RWPE1 (cell line): ENCODE data around the gene PARP6.

ENCODE experiments used
- CTCF ChIA-PET: fragments of 350-600 bp; sonication (Branson Sonifier 250); formaldehyde crosslinking; extraction: SDS; loops from one replicate; lab custom pipeline; 2021; lab: Yijun Ruan, JAX
- POLR2A ChIA-PET: fragments of 400-600 bp; formaldehyde crosslinking; extraction: SDS; loops from one replicate; lab custom pipeline; 2020; ENCODE audit warnings: antibody characterized with exemption; ENCODE audit not compliant: low non-redundant PET; lab: Yijun Ruan, JAX
- DNase-seq: peaks from one replicate; pipeline ENCODE4 v3.0.0; 2012; ENCODE audit warnings: low spot score
- H3K27ac ChIP-seq: fragments of 450-650 bp; 2 replicates; pipeline ENCODE4 v1.5.1; 2017
- CTCF ChIP-seq: fragments of 450-650 bp; conservative IDR thresholded peaks from 2 replicates; pipeline ENCODE4 v1.5.1; 2017; ENCODE audit warnings: low read depth, mild to moderate bottlenecking

Gene PARP6

GRCh38 chr15:72302955-72303354 lies 30.6 kb upstream of the PARP6 start:
- POLR2A ChIA-PET: no interaction called here
- no peak overlapping the region for H3K27ac ChIP-seq
- CTCF ChIA-PET: no interaction called here
- TF ChIP-seq CTCF: no peak
- DNase-seq: no peak

GRCh38 chr15:72289597-72290325 lies 17.4 kb upstream of the PARP6 start:
- ChIA-PET POLR2A (no interaction called here), CTCF (no interaction called here)
- no peak for TF ChIP-seq CTCF
- DNase-seq: no peak
- H3K27ac ChIP-seq: no peak overlapping the region

GRCh38 chr15:72288796-72289596 lies 16.6 kb upstream of the PARP6 start:
- no peak overlapping the region for H3K27ac ChIP-seq
- TF ChIP-seq CTCF: no peak
- DNase-seq: no peak
- CTCF ChIA-PET: no interaction called here
- POLR2A ChIA-PET: no interaction called here

- H3K27ac ChIP-seq: no peak overlapping the region
- CTCF ChIA-PET: interaction anchor here (0.8 to 1.1 kb wide), 2 partner anchors 11 to 78 kb away, joined by 3 to 5 read pairs; no protein-coding TSS in a partner anchor
- POLR2A ChIA-PET: interaction anchor here (0.5 kb wide), 1 partner anchor 185 kb away, joined by 3 read pairs; no protein-coding TSS in a partner anchor
- no peak; the same call in 1 of the 2 replicates for TF ChIP-seq CTCF
- peak; percentile 27 for DNase-seq
Measured at GRCh38 chr15:72285927-72286516, 13.7 kb upstream of the PARP6 start.

GRCh38 chr15:72285402-72285801 lies 13.0 kb upstream of the PARP6 start:
- ChIA-PET CTCF (interaction anchor here (1.1 kb wide), 1 partner anchor 11 kb away, joined by 5 read pairs; no protein-coding TSS in a partner anchor), POLR2A (no interaction called here)
- H3K27ac ChIP-seq: no peak overlapping the region
- no peak for DNase-seq
- no peak for TF ChIP-seq CTCF

GRCh38 chr15:72284781-72285180 lies 12.4 kb upstream of the PARP6 start:
- no peak overlapping the region for H3K27ac ChIP-seq
- DNase-seq: peak; percentile 29
- CTCF ChIA-PET: interaction anchor here (1.1 kb wide), 1 partner anchor 10 kb away, joined by 5 read pairs; no protein-coding TSS in a partner anchor
- no peak for TF ChIP-seq CTCF
- POLR2A ChIA-PET: no interaction called here
